DND-41 (cell line): Measurements from ENCODE around the gene VTI1A.

Source experiments
- CTCF ChIP-seq: IDR thresholded peaks from 2 replicates; pipeline ENCODE4 v1.5.1; 2012; ENCODE audit warnings: borderline replicate concordance, low read length, moderate library complexity, mild to moderate bottlenecking; ENCODE audit not compliant: poor library complexity, severe bottlenecking; ENCODE audit errors: extremely low read depth
- EZH2 ChIP-seq: IDR thresholded peaks from 3 replicates; pipeline ENCODE4 v1.6.1; 2012; ENCODE audit warnings: borderline replicate concordance, low read depth, mild to moderate bottlenecking, moderate library complexity, low read length, inconsistent platforms; ENCODE audit not compliant: severe bottlenecking

- TF ChIP-seq CTCF: no peak
- TF ChIP-seq EZH2: no peak
Measured at GRCh38 chr10:112739592-112740353, 292.8 kb downstream of the VTI1A start.
